Measurements from ENCODE around the gene RFT1. TPM values are rescaled to one million over a fixed set of nuclear protein-coding genes. Genes with fewer than 3 reads are reported as not detected.

RFT1 gene
- total RNA-seq, 6 experiments from 2014 or later: 9.3 to 12.4 (median 10.4) TPM

DNA sequence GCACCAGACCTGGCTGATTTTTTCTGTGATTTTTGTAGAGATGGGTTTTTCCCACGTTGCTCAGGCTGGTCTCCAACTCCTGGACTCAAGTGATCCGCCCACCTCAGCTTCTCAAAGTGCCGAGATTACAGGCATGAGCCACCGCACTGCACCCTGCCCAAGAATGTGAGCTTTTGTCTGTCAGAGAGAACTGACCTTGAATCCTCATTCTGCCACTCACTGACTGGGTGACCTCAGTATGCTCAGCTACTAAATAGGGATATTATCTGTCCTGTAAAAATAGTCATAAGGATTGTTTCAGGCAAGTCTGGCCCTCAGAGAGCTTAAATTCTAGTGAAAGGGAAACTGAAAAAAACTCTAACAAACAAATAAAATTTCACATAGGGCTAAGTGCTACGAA lies 2.1 kb upstream of the RFT1 start:
- H3K9me3 ChIP-seq: no peaks in the 10 kb centered on the region
- 78% methylated on average over 5 of the region's 5 CpGs for WGBS (ENCODE audit: insufficient coverage, low coverage, low lambda C conversion rate, missing lambda C conversion rate)
- TF ChIP-seq POLR2A (IDR thresholded peaks at IDR 0.05): no peak
- TF ChIP-seq, protein P1, sequence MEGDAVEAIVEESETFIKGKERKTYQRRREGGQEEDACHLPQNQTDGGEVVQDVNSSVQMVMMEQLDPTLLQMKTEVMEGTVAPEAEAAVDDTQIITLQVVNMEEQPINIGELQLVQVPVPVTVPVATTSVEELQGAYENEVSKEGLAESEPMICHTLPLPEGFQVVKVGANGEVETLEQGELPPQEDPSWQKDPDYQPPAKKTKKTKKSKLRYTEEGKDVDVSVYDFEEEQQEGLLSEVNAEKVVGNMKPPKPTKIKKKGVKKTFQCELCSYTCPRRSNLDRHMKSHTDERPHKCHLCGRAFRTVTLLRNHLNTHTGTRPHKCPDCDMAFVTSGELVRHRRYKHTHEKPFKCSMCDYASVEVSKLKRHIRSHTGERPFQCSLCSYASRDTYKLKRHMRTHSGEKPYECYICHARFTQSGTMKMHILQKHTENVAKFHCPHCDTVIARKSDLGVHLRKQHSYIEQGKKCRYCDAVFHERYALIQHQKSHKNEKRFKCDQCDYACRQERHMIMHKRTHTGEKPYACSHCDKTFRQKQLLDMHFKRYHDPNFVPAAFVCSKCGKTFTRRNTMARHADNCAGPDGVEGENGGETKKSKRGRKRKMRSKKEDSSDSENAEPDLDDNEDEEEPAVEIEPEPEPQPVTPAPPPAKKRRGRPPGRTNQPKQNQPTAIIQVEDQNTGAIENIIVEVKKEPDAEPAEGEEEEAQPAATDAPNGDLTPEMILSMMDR (IDR thresholded peaks at IDR 0.05): no peak
- no peak for DNase-seq
- no peaks in the 10 kb centered on the region for H3K36me3 ChIP-seq
- no peak for ATAC-seq
- H3K27me3 ChIP-seq: no peaks in the 10 kb centered on the region
- H3K27ac ChIP-seq: no peak overlapping the region
- peaks cover 0 to 25% (median 9%) of the 10 kb centered on the region in 4 donors for H3K4me1 ChIP-seq
- intact Hi-C loops (cut with DNase I): no loop called here
- H3K4me3 ChIP-seq: no peak overlapping the region

GRCh38 chr3:53131096-53131495 lies 861 bp upstream of the RFT1 start:
- no peaks in the 10 kb centered on the region for H3K27me3 ChIP-seq
- ATAC-seq (no peak), DNase-seq (no peak)
- H3K9me3 ChIP-seq: no peaks in the 10 kb centered on the region
- peaks cover 0 to 25% (median 9%) of the 10 kb centered on the region in 4 donors for H3K4me1 ChIP-seq
- WGBS (ENCODE audit: insufficient coverage, low coverage, low lambda C conversion rate, missing lambda C conversion rate): 83% methylated on average over 4 of the region's 4 CpGs
- H3K4me3 ChIP-seq: peak overlapping the region in 1 of 3 donors; percentile 84
- no peaks in the 10 kb centered on the region for H3K36me3 ChIP-seq
- peak overlapping the region; percentile 81 to 90 (median 81) for H3K27ac ChIP-seq
- TF ChIP-seq, protein P1 (IDR thresholded peaks at IDR 0.05): no peak
- TF ChIP-seq POLR2A (IDR thresholded peaks at IDR 0.05): no peak
- intact Hi-C loops (cut with DNase I): no loop called here

DNA sequence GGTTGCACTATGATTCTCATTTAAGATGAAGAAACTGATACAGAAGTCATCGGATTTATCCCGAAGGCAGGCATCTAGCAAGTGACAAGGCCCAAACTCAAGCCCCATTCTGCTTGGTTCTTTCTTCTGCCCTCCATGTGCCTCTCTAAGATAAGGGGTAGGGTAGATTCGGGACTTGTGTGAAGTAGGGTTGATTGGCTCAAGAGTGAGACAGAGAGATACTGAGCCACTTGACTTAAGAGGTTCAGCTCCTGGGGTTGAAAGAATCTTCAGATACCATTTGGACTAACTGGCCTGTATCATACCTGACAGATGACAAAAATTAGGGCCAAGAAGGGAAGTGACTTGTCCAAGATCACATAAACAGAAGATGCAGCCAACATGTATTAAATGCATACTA lies 891 bp downstream of the RFT1 start:
- H3K27me3 ChIP-seq: no peaks in the 10 kb centered on the region
- H3K9me3 ChIP-seq: no peaks in the 10 kb centered on the region
- no peak for TF ChIP-seq POLR2A (IDR thresholded peaks at IDR 0.05)
- TF ChIP-seq, protein P1 (IDR thresholded peaks at IDR 0.05): no peak
- H3K36me3 ChIP-seq: peaks cover 0 to 14% (median 6%) of the 10 kb centered on the region in 4 donors
- no peak for ATAC-seq
- no peak overlapping the region for H3K27ac ChIP-seq
- no peak for DNase-seq
- peak overlapping the region; percentile 84 to 93 (median 92) for H3K4me3 ChIP-seq
- intact Hi-C loops (cut with DNase I): no loop called here
- H3K4me1 ChIP-seq: peaks cover 0 to 19% (median 8%) of the 10 kb centered on the region in 4 donors
- 91% methylated on average over 3 of the region's 3 CpGs for WGBS (ENCODE audit: insufficient coverage, low coverage, low lambda C conversion rate, missing lambda C conversion rate)

DNA sequence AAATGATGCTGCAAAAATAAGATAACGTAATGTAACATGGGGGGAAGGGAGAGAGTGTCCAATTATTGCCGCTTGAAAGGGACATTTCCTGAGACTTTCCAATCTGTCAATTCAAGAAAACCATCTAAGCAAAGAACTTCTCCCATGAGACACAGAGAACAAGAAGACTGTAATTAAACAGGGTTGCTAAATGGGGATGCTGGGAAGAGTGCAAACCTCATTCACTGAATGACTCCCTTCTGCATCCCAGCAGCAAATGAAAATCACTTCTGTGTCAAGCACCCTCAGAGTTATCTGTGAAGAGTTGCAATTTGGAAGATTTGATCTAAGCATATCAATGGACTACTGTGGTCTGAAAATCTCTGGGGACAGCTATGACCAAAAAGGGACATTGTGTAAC lies 3.6 kb downstream of the RFT1 start:
- Histone ChIP-seq H3K27me3 (no peaks in the 10 kb centered on the region), H3K9me3 (no peaks in the 10 kb centered on the region), H3K36me3 (peaks cover 2 to 41% (median 20%) of the 10 kb centered on the region in 4 donors), H3K27ac (no peak overlapping the region), H3K4me1 (peaks cover 0 to 16% (median 6%) of the 10 kb centered on the region in 4 donors), H3K4me3 (no peak overlapping the region)
- TF ChIP-seq POLR2A (IDR thresholded peaks at IDR 0.05): no peak
- TF ChIP-seq, protein P1 (IDR thresholded peaks at IDR 0.05): no peak
- no peak for ATAC-seq
- WGBS (ENCODE audit: insufficient coverage, low coverage, low lambda C conversion rate, missing lambda C conversion rate): 84% methylated on average over 2 of the region's 2 CpGs
- intact Hi-C loops (cut with DNase I): no loop called here
- no peak for DNase-seq

GRCh38 chr3:53123953-53124352 lies 6.3 kb downstream of the RFT1 start:
- ATAC-seq (no peak), DNase-seq (no peak)
- Histone ChIP-seq H3K9me3 (no peaks in the 10 kb centered on the region), H3K36me3 (peaks cover 6 to 67% (median 32%) of the 10 kb centered on the region in 4 donors), H3K4me1 (peaks cover 0 to 2% (median under 1%) of the 10 kb centered on the region in 4 donors), H3K27me3 (no peaks in the 10 kb centered on the region), H3K27ac (no peak overlapping the region), H3K4me3 (no peak overlapping the region)
- intact Hi-C loops (cut with DNase I): no loop called here
- WGBS (ENCODE audit: insufficient coverage, low coverage, low lambda C conversion rate, missing lambda C conversion rate): 100% methylated on average over 2 of the region's 6 CpGs
- TF ChIP-seq, protein P1 (IDR thresholded peaks at IDR 0.05): no peak
